GM23338 (cell line): ENCODE data around the gene SLC7A10. TPM values are rescaled to one million over a fixed set of nuclear protein-coding genes. Genes with fewer than 3 reads are reported as not detected.

Experiments used
- ATAC-seq: fragments of 200-7000 bp; cut with Tn5 transposase; 3 replicates; pipeline ENCODE4 v1.9.1; 2020
- DNase-seq: peaks from one replicate; pipeline ENCODE4 v3.0.0-alpha.2; 2015; ENCODE audit warnings: low spot score
- H2AFZ ChIP-seq: fragments of 200-600 bp; sonication (generic); 2 replicates; pipeline ENCODE4 v1.8.0; 2016; ENCODE audit warnings: antibody characterized with exemption, mild to moderate bottlenecking, moderate library complexity
- H3F3A ChIP-seq: fragments of 200-600 bp; sonication (generic); replicated peaks from 2 replicates; pipeline ENCODE4 v1.8.0; 2017; ENCODE audit warnings: antibody characterized with exemption, mixed run types, low read depth
- H3K27ac ChIP-seq: fragments of 200-600 bp; sonication (generic); 2 replicates; pipeline ENCODE4 v1.6.1; 2016; ENCODE audit warnings: low read depth
- H3K27me3 ChIP-seq: fragments of 200-600 bp; sonication (generic); 2 replicates; pipeline ENCODE4 v1.8.0; 2016; ENCODE audit warnings: mild to moderate bottlenecking, mixed run types, moderate library complexity; ENCODE audit not compliant: insufficient read depth
- H3K36me3 ChIP-seq: fragments of 200-600 bp; sonication (generic); 2 replicates; pipeline ENCODE4 v1.8.0; 2016; ENCODE audit warnings: mild to moderate bottlenecking; ENCODE audit not compliant: insufficient read depth
- H3K4me1 ChIP-seq: fragments of 200-600 bp; sonication (generic); 2 replicates; pipeline ENCODE4 v1.8.0; 2016; ENCODE audit warnings: mild to moderate bottlenecking, moderate library complexity; ENCODE audit not compliant: insufficient read depth
- H3K4me2 ChIP-seq: fragments of 200-600 bp; sonication (generic); 2 replicates; pipeline ENCODE4 v1.7.1; 2017; ENCODE audit warnings: mixed run types
- H3K4me3 ChIP-seq: fragments of 200-600 bp; sonication (generic); 2 replicates; pipeline ENCODE4 v1.6.1; 2016; ENCODE audit warnings: mixed run types
- H3K79me2 ChIP-seq: fragments of 200-600 bp; sonication (generic); replicated peaks from 2 replicates; pipeline ENCODE4 v1.8.0; 2017; ENCODE audit warnings: mild to moderate bottlenecking; ENCODE audit not compliant: insufficient read depth
- H3K9me2 ChIP-seq: fragments of 200-600 bp; sonication (generic); 2 replicates; pipeline ENCODE4 v1.8.0; 2017; ENCODE audit not compliant: insufficient read depth
- H4K20me1 ChIP-seq: fragments of 200-600 bp; sonication (generic); replicated peaks from 2 replicates; pipeline ENCODE4 v1.8.0; 2017; ENCODE audit warnings: mild to moderate bottlenecking; ENCODE audit not compliant: insufficient read depth
- H3K27ac Mint-ChIP-seq: 2 replicates; pipeline ENCODE4 v1.8.0; 2020; ENCODE audit warnings: inconsistent platforms, mild to moderate bottlenecking, moderate library complexity, mixed read lengths
- H3K27me3 Mint-ChIP-seq: 3 replicates; pipeline ENCODE4 v1.8.0; 2022; ENCODE audit warnings: low read depth, mild to moderate bottlenecking, moderate library complexity, mixed read lengths, inconsistent platforms; ENCODE audit not compliant: insufficient read depth, poor library complexity
- H3K36me3 Mint-ChIP-seq: 3 replicates; pipeline ENCODE4 v1.8.0; 2021; ENCODE audit warnings: low read depth, mild to moderate bottlenecking, inconsistent platforms, moderate library complexity, mixed read lengths
- H3K4me1 Mint-ChIP-seq: 3 replicates; pipeline ENCODE4 v1.8.0; 2020; ENCODE audit warnings: mild to moderate bottlenecking, inconsistent platforms, mixed read lengths
- H3K4me3 Mint-ChIP-seq: 3 replicates; pipeline ENCODE4 v1.8.0; 2021; ENCODE audit warnings: moderate library complexity, mild to moderate bottlenecking, inconsistent platforms, mixed read lengths
- H3K9me3 Mint-ChIP-seq: 3 replicates; pipeline ENCODE4 v1.8.0; 2020; ENCODE audit warnings: moderate library complexity, mild to moderate bottlenecking, inconsistent platforms, mixed read lengths
- CREB1 ChIP-seq: fragments of 250-450 bp; sonication (Bioruptor Pico); IDR thresholded peaks from 2 replicates; pipeline ENCODE4 v1.5.0; 2020; ENCODE audit warnings: low read depth, mild to moderate bottlenecking, moderate library complexity
- CTCF ChIP-seq, 2 experiments: fragments of 200-600 bp in 1 of 2; sonication (generic) in 1 of 2; conservative IDR thresholded peaks; 2 replicates each; pipeline versions ENCODE4 v1.5.1 to v1.6.1; 2016 to 2017; ENCODE audit warnings: antibody characterized with exemption in 2 of 2, low read depth in 2 of 2, mild to moderate bottlenecking in 2 of 2, moderate library complexity in 1 of 2
- EZH2 ChIP-seq: fragments of 200-600 bp; sonication (generic); IDR thresholded peaks from one replicate; pipeline ENCODE4 v1.8.0; 2017; ENCODE audit warnings: antibody characterized with exemption, mild to moderate bottlenecking, low read depth; ENCODE audit not compliant: unreplicated experiment
- EZH2phosphoT487 ChIP-seq: fragments of 200-600 bp; sonication (generic); IDR thresholded peaks from one replicate; pipeline ENCODE4 v1.8.1; 2018; ENCODE audit warnings: antibody characterized with exemption; ENCODE audit not compliant: unreplicated experiment
- JUNB ChIP-seq: IDR thresholded peaks from one replicate; pipeline ENCODE4 v1.6.1; 2016; ENCODE audit warnings: antibody characterized with exemption; ENCODE audit not compliant: unreplicated experiment
- NANOG ChIP-seq: IDR thresholded peaks from 2 replicates; pipeline ENCODE4 v1.6.1; 2016; ENCODE audit warnings: antibody characterized with exemption, borderline replicate concordance
- POLR2AphosphoS5 ChIP-seq: IDR thresholded peaks from 2 replicates; pipeline ENCODE4 v1.6.1; 2016; ENCODE audit warnings: antibody characterized with exemption, low read depth
- STAT1 ChIP-seq: IDR thresholded peaks from one replicate; pipeline ENCODE4 v1.6.1; 2016; ENCODE audit warnings: antibody characterized with exemption; ENCODE audit not compliant: unreplicated experiment
- ZNF114 ChIP-seq: fragments of 250-450 bp; sonication (Bioruptor Pico); IDR thresholded peaks from 2 replicates; pipeline ENCODE4 v1.5.0; 2020; ENCODE audit warnings: mild to moderate bottlenecking, moderate library complexity
- ZNF331 ChIP-seq: fragments of 250-450 bp; sonication (Bioruptor Pico); IDR thresholded peaks from 2 replicates; pipeline ENCODE4 v1.5.0; 2020; ENCODE audit warnings: low read depth, mild to moderate bottlenecking, moderate library complexity
- polyA plus RNA-seq: library from polyadenylated mRNA; unstranded; fragments of >200 nt; fragmentation: Nextera tagmentation; extraction: Ambion mirVana; gene quantifications from 2 replicates; pipeline ENCODE4 v1.2.1, GENCODE V29; 2016
- total RNA-seq: library from RNA; depleted of rRNA; stranded (reverse); fragments of >200 nt; shearing (Covaris generic); gene quantifications from 2 replicates; pipeline ENCODE4 v1.2.3, GENCODE V29; 2014
- TF ChIP-seq, protein P1 (sequence below): IDR thresholded peaks from 2 replicates; pipeline ENCODE4 v1.6.1; 2016; ENCODE audit warnings: antibody characterized with exemption
- TF ChIP-seq, protein P2 (sequence below): fragments of 250-450 bp; sonication (Bioruptor Pico); IDR thresholded peaks from 2 replicates; pipeline ENCODE4 v1.5.0; 2020; ENCODE audit warnings: mild to moderate bottlenecking, moderate library complexity
- TF ChIP-seq, protein P3 (sequence below): IDR thresholded peaks from one replicate; pipeline ENCODE4 v1.6.1; 2018; ENCODE audit warnings: antibody characterized with exemption; ENCODE audit not compliant: unreplicated experiment

SLC7A10 gene
- total and polyA plus RNA-seq, 2 experiments from 2014 or later: 3.3 to 6.3 TPM

DNA sequence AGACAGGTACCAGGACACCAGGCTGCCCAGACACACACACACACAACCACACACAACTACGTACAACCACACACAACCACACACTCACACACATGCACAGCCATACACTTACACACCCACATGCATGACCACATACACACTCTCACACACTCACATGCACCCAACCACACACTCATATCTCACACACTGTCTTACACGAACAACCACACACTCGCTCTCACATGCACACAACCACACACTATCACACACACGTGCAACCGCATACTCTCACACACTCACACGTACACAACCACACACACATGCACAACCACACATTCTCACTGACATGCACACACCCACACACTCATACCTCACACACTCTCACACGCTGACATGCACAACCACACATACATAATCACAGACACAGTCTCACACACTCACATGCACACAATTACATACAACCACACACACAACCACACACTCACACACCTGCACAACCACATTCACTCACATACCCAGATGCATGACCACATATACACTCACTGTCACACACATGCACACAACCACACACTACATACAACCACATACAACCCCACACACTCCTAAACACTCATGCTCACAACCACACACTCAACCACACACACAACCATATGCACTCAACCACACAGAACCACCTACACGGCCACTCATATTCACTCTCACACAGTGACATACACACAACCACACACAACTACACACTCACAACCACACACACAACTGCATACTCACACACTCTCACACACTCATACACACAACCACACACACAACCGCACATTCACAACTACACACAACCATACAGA, 7.6 kb upstream of the SLC7A10 start:
- Mint-ChIP-seq H3K36me3 (peaks cover 6% of the 10 kb centered on the region), H3K4me1 (no peaks in the 10 kb centered on the region), H3K27me3 (peaks cover 6% of the 10 kb centered on the region), H3K9me3 (peaks cover 14% of the 10 kb centered on the region), H3K4me3 (no peak overlapping the region), H3K27ac (no peak overlapping the region)
- Histone ChIP-seq H3K79me2 (no peaks in the 10 kb centered on the region), H4K20me1 (no peaks in the 10 kb centered on the region), H3K27ac (no peak overlapping the region), H3F3A (no peaks in the 10 kb centered on the region), H2AFZ (no peak overlapping the region), H3K4me2 (no peak overlapping the region), H3K9me2 (no peaks in the 10 kb centered on the region), H3K4me1 (no peaks in the 10 kb centered on the region), H3K27me3 (peaks cover 1% of the 10 kb centered on the region), H3K4me3 (no peak overlapping the region), H3K36me3 (no peaks in the 10 kb centered on the region)
- no peak for ATAC-seq
- no peak for TF ChIP-seq POLR2AphosphoS5
- no peak for TF ChIP-seq EZH2phosphoT487
- no peak for TF ChIP-seq CREB1 (CRISPR knock-in tag)
- no peak for TF ChIP-seq NANOG
- TF ChIP-seq, protein P1, sequence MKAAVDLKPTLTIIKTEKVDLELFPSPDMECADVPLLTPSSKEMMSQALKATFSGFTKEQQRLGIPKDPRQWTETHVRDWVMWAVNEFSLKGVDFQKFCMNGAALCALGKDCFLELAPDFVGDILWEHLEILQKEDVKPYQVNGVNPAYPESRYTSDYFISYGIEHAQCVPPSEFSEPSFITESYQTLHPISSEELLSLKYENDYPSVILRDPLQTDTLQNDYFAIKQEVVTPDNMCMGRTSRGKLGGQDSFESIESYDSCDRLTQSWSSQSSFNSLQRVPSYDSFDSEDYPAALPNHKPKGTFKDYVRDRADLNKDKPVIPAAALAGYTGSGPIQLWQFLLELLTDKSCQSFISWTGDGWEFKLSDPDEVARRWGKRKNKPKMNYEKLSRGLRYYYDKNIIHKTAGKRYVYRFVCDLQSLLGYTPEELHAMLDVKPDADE: no peak
- TF ChIP-seq CTCF (conservative IDR thresholded peaks at IDR 0.05; ENCODE audit: low read depth in 2 of 2): no peak
- no peak for TF ChIP-seq JUNB
- no peak for TF ChIP-seq ZNF114 (CRISPR knock-in tag)
- TF ChIP-seq, protein P2, sequence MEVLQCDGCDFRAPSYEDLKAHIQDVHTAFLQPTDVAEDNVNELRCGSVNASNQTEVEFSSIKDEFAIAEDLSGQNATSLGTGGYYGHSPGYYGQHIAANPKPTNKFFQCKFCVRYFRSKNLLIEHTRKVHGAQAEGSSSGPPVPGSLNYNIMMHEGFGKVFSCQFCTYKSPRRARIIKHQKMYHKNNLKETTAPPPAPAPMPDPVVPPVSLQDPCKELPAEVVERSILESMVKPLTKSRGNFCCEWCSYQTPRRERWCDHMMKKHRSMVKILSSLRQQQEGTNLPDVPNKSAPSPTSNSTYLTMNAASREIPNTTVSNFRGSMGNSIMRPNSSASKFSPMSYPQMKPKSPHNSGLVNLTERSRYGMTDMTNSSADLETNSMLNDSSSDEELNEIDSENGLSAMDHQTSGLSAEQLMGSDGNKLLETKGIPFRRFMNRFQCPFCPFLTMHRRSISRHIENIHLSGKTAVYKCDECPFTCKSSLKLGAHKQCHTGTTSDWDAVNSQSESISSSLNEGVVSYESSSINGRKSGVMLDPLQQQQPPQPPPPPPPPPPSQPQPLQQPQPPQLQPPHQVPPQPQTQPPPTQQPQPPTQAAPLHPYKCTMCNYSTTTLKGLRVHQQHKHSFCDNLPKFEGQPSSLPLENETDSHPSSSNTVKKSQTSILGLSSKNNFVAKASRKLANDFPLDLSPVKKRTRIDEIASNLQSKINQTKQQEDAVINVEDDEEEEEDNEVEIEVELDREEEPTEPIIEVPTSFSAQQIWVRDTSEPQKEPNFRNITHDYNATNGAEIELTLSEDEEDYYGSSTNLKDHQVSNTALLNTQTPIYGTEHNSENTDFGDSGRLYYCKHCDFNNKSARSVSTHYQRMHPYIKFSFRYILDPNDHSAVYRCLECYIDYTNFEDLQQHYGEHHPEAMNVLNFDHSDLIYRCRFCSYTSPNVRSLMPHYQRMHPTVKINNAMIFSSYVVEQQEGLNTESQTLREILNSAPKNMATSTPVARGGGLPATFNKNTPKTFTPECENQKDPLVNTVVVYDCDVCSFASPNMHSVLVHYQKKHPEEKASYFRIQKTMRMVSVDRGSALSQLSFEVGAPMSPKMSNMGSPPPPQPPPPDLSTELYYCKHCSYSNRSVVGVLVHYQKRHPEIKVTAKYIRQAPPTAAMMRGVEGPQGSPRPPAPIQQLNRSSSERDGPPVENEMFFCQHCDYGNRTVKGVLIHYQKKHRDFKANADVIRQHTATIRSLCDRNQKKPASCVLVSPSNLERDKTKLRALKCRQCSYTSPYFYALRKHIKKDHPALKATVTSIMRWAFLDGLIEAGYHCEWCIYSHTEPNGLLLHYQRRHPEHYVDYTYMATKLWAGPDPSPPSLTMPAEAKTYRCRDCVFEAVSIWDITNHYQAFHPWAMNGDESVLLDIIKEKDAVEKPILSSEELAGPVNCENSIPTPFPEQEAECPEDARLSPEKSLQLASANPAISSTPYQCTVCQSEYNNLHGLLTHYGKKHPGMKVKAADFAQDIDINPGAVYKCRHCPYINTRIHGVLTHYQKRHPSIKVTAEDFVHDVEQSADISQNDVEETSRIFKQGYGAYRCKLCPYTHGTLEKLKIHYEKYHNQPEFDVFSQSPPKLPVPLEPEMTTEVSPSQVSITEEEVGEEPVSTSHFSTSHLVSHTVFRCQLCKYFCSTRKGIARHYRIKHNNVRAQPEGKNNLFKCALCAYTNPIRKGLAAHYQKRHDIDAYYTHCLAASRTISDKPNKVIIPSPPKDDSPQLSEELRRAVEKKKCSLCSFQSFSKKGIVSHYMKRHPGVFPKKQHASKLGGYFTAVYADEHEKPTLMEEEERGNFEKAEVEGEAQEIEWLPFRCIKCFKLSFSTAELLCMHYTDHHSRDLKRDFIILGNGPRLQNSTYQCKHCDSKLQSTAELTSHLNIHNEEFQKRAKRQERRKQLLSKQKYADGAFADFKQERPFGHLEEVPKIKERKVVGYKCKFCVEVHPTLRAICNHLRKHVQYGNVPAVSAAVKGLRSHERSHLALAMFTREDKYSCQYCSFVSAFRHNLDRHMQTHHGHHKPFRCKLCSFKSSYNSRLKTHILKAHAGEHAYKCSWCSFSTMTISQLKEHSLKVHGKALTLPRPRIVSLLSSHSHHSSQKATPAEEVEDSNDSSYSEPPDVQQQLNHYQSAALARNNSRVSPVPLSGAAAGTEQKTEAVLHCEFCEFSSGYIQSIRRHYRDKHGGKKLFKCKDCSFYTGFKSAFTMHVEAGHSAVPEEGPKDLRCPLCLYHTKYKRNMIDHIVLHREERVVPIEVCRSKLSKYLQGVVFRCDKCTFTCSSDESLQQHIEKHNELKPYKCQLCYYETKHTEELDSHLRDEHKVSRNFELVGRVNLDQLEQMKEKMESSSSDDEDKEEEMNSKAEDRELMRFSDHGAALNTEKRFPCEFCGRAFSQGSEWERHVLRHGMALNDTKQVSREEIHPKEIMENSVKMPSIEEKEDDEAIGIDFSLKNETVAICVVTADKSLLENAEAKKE (CRISPR knock-in tag): no peak
- TF ChIP-seq EZH2: no peak
- no peak for TF ChIP-seq ZNF331
- no peak for TF ChIP-seq STAT1
- TF ChIP-seq, protein P3, sequence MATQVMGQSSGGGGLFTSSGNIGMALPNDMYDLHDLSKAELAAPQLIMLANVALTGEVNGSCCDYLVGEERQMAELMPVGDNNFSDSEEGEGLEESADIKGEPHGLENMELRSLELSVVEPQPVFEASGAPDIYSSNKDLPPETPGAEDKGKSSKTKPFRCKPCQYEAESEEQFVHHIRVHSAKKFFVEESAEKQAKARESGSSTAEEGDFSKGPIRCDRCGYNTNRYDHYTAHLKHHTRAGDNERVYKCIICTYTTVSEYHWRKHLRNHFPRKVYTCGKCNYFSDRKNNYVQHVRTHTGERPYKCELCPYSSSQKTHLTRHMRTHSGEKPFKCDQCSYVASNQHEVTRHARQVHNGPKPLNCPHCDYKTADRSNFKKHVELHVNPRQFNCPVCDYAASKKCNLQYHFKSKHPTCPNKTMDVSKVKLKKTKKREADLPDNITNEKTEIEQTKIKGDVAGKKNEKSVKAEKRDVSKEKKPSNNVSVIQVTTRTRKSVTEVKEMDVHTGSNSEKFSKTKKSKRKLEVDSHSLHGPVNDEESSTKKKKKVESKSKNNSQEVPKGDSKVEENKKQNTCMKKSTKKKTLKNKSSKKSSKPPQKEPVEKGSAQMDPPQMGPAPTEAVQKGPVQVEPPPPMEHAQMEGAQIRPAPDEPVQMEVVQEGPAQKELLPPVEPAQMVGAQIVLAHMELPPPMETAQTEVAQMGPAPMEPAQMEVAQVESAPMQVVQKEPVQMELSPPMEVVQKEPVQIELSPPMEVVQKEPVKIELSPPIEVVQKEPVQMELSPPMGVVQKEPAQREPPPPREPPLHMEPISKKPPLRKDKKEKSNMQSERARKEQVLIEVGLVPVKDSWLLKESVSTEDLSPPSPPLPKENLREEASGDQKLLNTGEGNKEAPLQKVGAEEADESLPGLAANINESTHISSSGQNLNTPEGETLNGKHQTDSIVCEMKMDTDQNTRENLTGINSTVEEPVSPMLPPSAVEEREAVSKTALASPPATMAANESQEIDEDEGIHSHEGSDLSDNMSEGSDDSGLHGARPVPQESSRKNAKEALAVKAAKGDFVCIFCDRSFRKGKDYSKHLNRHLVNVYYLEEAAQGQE: no peak
- no peak for DNase-seq
